HG02623 (cell line): ENCODE results near the gene ARTN.

Source experiments
- ATAC-seq: cut with Tn5 transposase; IDR thresholded peaks from one replicate; pipeline ENCODE4 v1.9.1; 2021; ENCODE audit warnings: moderate library complexity; ENCODE audit not compliant: unreplicated experiment

The ARTN gene

GRCh38 chr1:43933386-43934100 is at the start of gene ARTN:
TSS of gene ARTN (plus strand) at chr1:43933801. CDS start at chr1:43935657, 1,856 bp downstream.
- ATAC-seq, result no peak

GRCh38 chr1:43885279-43885801 is 48.3 kb upstream of the ARTN start:
- no peak for ATAC-seq

DNA sequence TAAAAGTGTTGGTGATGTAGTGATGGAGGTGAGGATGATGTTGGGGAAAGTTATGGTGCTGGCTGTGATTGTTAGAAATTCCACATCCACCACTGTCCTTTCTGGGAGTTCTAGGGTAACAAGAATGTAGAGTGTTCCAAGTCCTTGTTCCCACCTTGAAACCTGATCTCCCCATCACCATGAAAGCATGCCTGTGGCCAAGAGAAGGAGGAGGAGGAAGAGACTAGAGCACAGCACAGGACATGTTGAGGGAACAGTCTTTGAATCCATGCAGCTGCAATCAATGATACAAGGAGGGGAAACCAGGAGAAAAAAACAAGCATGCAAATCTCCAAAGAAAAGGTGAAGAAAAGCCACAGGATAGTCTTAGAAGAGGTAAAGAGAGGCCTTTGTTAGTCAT is 45.9 kb upstream of the ARTN start:
- no peak for ATAC-seq

DNA sequence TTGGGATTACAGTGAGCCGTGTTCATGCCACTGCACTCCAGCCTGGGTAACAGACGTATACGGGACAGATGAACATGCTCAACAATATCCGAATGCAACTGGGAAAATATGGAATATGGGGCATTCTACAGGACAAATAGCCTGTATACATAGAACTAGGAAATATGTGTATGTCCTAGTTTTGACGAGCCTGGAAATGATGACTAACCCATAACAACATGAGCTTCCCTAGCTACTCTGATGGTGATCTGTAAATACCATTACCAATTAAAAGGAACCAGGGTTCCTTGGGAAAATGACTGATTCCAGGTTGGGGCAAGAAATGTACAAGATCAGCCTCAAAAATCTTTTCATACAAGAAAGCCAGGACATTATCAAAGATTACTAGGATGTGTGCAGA is 42.8 kb upstream of the ARTN start:
- ATAC-seq, result no peak

DNA sequence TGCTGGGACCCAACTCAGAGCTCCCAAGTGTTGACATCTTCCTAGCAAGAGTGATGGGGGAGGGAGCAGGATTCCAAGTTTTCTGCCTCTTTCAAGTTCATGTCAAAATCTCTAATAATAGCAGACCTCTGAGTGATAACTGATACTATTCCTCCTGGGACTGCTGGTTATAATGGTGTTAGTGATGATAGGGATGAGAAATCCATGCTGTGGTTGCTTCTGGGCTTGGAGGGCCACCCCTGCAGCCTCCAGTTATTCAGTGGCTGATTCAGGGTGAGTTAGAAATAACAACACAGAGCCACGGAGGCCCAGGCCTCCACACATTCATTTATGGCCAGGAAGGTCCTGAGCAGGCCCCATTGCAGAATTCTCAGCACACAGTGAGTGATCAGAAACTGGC is 40.6 kb upstream of the ARTN start:
- ATAC-seq, result no peak

GRCh38 chr1:43898981-43899380 is 34.6 kb upstream of the ARTN start:
- ATAC-seq, result no peak

DNA sequence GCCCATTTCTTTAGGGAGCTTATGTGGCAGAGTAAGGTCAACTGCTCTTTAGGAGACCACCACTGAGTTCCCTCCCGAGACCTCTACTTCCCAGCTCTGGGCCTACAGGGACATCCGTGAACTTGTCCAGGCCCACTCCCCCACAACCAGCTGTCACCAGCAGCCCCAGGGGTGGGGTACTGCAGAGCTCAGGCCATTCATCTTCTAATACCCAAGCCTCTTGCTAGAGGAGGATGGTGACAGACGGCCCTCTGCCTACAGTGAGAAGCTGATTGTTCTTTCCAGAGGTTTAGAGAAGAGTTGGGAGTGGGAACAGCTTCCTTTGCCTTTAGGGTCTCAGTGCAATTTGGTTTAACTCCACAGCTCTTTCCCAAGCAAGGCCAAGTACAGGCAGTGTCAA is 33.2 kb upstream of the ARTN start:
- ATAC-seq, result no peak

DNA sequence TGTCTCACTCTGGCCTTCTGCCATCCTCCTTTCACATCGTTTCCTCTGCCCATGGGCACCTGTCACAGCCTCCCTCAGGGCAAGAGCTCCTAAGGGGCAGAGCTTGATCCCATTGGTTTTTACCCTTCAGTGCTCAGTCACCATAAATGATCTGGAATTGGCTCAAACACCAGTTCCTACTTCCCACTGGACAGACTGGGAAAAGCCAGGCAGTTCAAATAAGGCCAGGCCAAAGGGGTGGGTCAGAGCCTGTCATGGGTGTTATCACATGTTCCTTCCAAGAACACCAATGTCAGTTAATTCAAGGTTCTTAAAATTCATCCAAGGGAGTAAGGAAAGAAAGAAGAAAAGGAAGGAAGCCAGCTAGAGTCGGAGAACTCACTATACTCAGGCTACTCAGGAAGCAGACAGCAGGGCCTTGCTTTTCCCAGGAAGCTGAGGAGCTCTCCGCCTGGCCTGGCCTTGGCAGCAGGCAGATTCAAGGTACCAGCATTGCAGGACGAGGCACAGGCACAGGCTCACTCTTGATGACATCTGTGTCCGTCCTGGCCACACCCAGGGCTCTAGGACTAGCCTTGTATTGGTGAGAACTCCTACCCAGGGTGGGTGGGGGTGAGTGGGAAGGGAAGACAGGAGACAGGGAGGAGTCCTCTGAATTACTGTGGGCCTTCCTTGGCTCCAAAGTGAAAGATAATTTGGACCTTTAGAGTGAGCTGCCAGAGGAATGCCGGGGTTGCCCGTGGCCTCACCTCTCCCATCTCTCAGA is 32.2 kb upstream of the ARTN start:
- no peak for ATAC-seq

DNA sequence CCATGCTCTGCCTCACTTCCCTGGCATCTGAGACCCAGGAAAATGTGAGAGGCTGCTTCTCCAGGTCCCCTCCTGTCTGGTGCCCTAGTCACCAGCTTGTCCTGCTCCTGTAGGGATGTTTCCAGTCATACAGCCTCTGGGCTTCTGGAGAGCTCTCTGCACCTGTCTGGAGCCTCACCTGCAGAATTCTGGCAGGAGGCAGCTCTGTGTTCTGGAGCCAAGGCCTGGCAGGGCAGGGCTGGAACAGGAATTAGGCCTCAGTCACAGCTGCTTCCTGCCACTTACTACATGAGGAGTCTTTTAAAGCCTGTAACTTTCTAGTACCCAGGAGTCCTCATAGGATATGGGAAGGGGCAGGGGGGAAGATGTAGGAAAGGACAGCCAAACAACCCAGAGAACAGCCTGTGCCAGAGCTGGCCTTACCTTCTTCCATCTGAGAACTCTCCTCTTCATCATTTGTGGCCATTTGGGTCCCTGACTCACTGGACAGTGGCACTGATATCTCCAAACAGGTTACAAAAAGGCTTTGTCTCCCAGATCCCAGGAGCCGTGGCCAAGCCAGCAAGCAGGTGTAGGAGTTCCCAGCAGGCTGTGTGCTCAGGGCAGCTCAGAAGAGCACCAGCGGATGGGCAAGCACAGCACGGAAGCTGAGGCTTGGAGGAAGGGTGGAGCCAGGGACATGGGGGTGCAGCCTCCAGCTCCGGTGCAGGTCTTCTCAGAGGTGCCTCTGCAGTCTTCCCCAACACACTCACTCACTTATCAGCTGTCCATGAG is 31.4 kb upstream of the ARTN start:
- no peak for ATAC-seq

DNA sequence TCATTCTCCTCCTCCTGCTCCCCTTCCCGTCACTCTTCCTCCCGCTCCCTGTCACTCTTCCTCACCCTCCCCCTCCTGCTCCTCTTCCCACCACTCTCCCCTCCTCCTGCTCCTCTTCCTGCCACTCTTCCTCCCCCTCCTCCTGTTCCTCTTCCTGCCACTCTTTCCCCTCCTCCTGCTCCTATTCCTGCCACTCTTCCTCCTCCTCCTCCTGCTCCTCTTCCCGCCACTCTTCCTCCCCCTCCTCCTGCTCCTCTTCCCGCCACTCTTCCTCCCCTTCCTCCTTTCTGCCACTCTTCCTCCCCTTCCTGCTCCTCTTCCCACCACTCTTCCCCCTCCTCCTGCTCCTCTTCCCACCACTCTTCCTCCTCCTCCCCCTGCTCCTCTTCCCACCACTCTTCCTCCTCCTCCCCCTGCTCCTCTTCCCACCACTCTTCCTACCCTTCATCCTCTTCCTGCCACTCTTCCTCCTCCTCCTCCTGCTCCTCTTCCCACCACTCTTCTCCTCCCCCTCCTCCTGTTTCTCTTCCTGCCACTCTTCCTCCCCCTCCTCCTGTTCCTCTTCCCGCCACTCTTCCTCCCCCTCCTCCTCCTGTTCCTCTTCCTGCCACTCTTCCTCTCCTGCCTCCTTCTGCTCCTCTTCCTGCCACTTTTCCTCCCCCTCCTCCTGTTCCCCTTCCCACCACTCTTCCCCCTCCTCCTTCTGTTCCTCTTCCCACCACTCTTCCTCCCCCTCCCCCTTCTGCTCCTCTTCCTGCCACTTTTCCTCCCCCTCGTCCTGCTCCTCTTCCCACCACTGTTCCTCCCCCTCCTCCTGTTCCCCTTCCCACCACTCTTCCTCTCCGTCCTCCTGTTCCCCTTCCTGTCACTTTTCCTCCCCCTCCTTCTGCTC is 28.7 kb upstream of the ARTN start:
- ATAC-seq, result no peak

DNA sequence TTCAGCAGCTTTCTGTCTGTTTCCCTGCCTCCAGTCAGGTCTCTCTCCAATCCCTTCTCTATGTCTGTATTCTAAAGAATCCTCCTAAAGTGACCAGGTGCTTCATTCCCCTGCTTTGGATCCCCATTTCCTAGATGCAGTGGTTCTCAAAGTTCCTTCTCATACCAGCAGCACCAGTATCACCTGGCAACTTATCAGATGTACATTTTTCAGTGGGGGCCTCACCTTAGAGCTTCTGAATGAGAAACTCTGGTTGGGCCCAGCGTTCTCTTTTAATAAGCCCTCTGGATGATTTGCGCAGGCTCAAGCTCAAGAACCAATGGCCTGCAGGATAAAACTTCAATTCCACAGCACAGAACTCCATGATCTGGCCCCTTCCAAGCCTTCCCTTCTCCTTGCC is 25.4 kb upstream of the ARTN start:
- no peak for ATAC-seq

DNA sequence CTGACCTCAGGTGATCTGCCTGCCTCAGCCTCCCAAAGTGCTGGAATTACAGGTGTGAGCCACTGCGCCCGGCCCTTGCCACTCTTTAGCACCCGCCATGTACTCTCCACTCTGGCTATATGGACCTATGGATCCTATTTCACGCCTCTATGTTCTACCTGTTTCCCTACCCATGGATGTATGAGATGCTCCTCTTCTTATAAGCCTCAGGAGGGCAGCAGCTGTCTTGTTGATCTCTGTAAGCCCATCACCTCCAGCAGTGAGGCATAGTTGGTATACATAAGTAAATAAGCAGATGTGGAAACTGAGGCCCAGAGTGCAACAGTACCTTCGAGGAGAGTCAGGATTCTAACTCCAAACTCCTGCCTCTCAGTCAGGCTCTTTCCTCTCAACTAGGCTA is 24.7 kb upstream of the ARTN start:
- no peak for ATAC-seq

GRCh38 chr1:43910343-43910742 is 23.3 kb upstream of the ARTN start:
- ATAC-seq, result no peak

DNA sequence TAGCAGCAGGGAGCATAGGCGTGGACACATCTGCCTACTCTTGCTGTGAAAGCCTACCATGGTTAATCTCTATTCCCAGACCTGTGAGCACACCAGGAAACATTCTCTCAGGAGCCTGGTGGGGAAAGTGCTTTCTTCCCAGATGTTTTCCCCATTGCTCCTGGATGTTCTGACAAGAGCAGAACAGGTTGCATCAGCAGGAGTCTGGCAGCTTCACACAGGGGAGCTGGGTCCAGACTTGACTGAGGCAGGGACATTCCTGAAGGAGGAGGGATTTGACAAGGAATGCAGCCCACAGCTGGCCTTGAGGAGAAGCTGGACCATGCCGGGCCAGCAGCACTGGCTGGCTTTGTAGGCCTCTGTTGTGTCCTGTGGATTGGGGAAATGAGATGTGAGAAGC is 21.0 kb upstream of the ARTN start:
- ATAC-seq, result no peak

DNA sequence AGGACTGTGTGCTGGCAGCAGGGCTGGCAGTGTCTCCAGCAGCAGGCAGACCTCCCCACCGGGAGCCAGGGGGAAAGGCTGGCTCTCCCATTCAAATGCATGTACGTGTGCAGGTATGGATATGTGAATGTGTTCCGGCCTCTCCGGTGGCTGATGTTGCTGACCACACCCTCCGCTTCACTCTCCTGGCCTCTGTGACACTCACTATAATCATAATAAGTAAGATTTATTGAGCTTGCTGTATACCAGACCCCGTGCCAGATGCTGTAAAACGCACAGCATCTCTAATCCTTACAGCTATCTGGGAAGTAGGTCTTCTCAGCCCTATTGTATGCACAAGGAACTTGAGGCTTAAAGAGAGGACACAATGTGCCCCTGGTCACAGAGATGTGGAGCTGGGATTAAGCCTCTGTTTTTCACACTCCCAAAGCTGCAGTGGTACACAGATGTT is 20.5 kb upstream of the ARTN start:
- ATAC-seq, result no peak

GRCh38 chr1:43913666-43914360 is 19.8 kb upstream of the ARTN start:
- no peak for ATAC-seq

DNA sequence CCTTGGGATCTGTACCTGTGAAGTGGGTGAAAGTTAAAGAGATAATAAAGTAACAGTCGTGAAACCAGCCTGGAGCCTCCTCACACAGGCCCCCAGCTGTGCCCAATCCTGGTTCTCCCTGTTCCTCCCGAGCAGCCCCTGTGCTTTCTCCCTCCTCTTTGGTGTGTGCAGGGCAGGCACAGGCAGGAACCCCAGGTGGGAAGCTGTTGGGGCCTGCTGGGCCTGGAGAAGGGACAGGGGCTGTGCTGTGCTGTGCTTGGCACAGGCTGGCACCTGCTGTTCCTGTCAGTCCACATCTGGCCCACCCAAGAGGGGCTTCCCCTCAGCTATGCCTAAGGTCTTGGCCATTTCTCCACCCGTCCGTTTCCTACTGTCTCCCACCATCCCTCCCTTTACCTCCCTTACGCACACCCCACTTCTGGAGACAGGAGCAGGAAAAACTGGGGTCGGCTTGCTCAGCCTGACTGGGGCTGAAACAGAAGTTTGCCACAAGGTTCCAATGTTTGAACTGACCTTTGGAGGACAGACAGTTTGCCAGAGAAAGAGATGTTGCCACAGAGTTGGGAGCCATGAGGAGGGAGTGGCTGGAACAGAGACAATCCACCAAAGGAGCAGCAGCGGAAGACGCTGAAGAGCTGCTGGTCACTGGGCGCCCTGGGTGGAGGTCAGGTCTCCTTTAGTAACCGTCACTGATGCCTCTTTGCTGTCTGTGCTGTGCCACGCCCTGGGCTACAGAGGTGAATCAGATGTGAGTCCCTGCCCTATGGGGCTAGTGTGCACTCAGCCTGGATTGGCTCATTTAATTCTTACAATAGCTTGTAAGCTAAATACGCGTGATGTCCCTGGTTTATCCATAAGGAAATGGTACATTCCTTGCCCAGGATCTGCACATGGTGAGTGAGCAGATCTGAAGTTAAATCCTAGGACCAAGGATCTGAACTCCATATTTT is 18.8 kb upstream of the ARTN start:
- no peak for ATAC-seq

GRCh38 chr1:43919906-43920305 is 13.7 kb upstream of the ARTN start:
- no peak for ATAC-seq

GRCh38 chr1:43921022-43921421 is 12.6 kb upstream of the ARTN start:
- ATAC-seq, result no peak
